Heart right ventricle (tissue), 16 donors: ENCODE data around the gene COASY. TPM values are rescaled to one million over a fixed set of nuclear protein-coding genes. Genes with fewer than 3 reads are reported as not detected.

ENCODE experiments used
- ATAC-seq, 8 donors: fragments of 200-7000 bp; cut with Tn5 transposase; one replicate each; pipeline ENCODE4 v1.9.1; 2020; ENCODE audit warnings: mild to moderate bottlenecking in 8 of 8, moderate library complexity in 8 of 8, moderate number of reproducible peaks in 1 of 8
- DNase-seq, 2 donors: peaks; one replicate each; pipeline ENCODE4 v3.0.0-alpha.2; 2020
- H3K27ac ChIP-seq, 10 donors: fragments of 200-600 bp; sonication (generic) in 2 of 10; one replicate each; pipeline versions ENCODE4 v1.5.0 to v1.8.0; 2020 to 2022; ENCODE audit warnings: mild to moderate bottlenecking in 3 of 10
- H3K27me3 ChIP-seq, 7 donors: fragments of 200-600 bp; one replicate each; pipeline ENCODE4 v1.8.0; 2021 to 2022; ENCODE audit warnings: mild to moderate bottlenecking in 2 of 7
- H3K36me3 ChIP-seq, 9 donors: fragments of 200-600 bp; sonication (generic) in 1 of 9; one replicate each; pipeline versions ENCODE4 v1.5.0 to v1.8.0; 2020 to 2022; ENCODE audit warnings: mild to moderate bottlenecking in 2 of 9
- H3K4me1 ChIP-seq, 9 donors: fragments of 200-600 bp; sonication (generic) in 1 of 9; one replicate each; pipeline versions ENCODE4 v1.5.0 to v1.8.0; 2020 to 2022; ENCODE audit warnings: mild to moderate bottlenecking in 4 of 9
- H3K4me3 ChIP-seq, 10 donors: fragments of 200-600 bp; sonication (generic) in 2 of 10; one replicate each; pipeline versions ENCODE4 v1.5.0 to v1.8.0; 2020 to 2022; ENCODE audit warnings: mild to moderate bottlenecking in 7 of 10, moderate library complexity in 2 of 10
- H3K9me3 ChIP-seq, 11 donors: fragments of 200-600 bp in 10 of 11; sonication (generic) in 2 of 11; one replicate each; pipeline versions ENCODE4 v1.5.0 to v1.8.0; 2013 to 2022; ENCODE audit warnings: mild to moderate bottlenecking in 2 of 11, control low read depth in 1 of 11, moderate library complexity in 1 of 11
- WGBS, 2 donors: extraction: QIAGEN DNeasy Blood & Tissue Kit; methylation state at CpG; one replicate each; pipeline ENCODE4 v1.1.7; 2013; ENCODE audit warnings: inconsistent platforms in 1 of 2; 5-methylcytosine and 5-hydroxymethylcytosine counted together
- intact Hi-C, 10 donors: fragments of 100-400 bp; cut with DNase I; formaldehyde crosslinking; loops; one replicate each; pipeline versions ENCODE4 v1.11.1 to v1.14.2; 2022
- polyA plus RNA-seq, 2 donors: library from polyadenylated mRNA; stranded (reverse); fragments of 200-250 nt; gene quantifications; one replicate each; pipeline ENCODE4 v1.2.3, GENCODE V29; 2013
- total RNA-seq, 10 donors: library from RNA; stranded (reverse); fragmentation: NEBNext Ultra II Directional in 3 of 10; extraction: Animal tissue kit (Norgen Biotek cat#: 25700) in 3 of 10; gene quantifications; one replicate each; pipeline versions ENCODE4 v1.2.1 to v1.2.4, GENCODE V29; 2021 to 2023
- TF ChIP-seq, protein P1 (sequence below), 9 donors: fragments of 200-600 bp; sonication (generic) in 2 of 9; IDR thresholded peaks; one replicate each; pipeline versions ENCODE4 v1.5.0 to v1.8.0; 2021 to 2022; ENCODE audit warnings: antibody characterized with exemption in 9 of 9, mild to moderate bottlenecking in 5 of 9, moderate library complexity in 1 of 9
- donor health status: Arrhythmogenic right ventricular cardiomyopathy.
- donor health status: ischemic (EF 13 %, LVEDD 7.1; RV severe dilation, severe dysfunction).
- donor health status: healthy with polysubstance abuse.
- donor health status: DM: no; HTN: yes; CAD: no.
- donor health status: DM: no; HTN: no; CAD: no.
- donor health status: ischemic (EF 25% LVEDD 6.9; RV normal size, moderate dysfunction).
- donor health status: ischemic (EF 25% LVEDD 5.7; RV mildly dilated, moderate dysfunction).
- donor health status: healthy.
- donor health status: DM: yes; HTN: yes; CAD: no.
- donor health status: Ischemic cardiomyopathy.
- donor health status: ischemic (EF 35%, LVEDD 5.7; RV mildly dilated, moderate dysfunction).
- donor health status: nonischemic (EF 11% LVEDD 7.7; RV severe dilation, severe dysfunction).
- donor health status: DM: yes; HTN: yes; CAD: no.
- donor health status: PGD.
- donor health status: ischemic (EF 29% LVEDD 5.4; RV normal size, mild dysfunction).
- donor health status: nonischemic (EF 23%, LVEDD 6.1; RV moderate dilation, normal function).

Gene COASY
- total and polyA plus RNA-seq, 12 donors, result 29.7 to 56.9 (median 34.5) TPM

DNA sequence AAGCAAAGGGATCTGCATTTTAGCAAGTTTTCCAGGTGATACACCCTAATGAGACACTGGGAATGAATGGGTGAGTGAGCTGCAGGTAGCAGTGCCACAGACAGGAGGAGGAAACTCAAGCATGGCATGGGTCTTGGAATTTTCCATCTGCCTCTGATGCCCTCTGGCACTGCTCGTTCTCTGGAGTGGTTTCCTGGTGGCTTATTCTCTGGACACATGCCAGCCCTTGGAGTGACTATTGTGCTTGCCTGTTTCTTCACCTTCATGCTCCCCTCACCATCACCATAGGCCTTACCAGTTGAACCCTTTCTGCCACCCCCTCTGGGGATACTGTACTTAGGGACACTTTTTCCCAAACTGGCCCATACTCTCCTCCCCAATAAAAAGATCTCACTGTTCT, 1.6 kb downstream of the COASY start:
- no peak for ATAC-seq
- H3K27ac ChIP-seq, result peak overlapping the region in 1 of 10 donors; percentile 96
- H3K27me3 ChIP-seq, result no peaks in the 10 kb centered on the region
- H3K4me1 ChIP-seq, result peaks cover 11 to 58% (median 45%) of the 10 kb centered on the region in 9 donors
- H3K4me3 ChIP-seq, result peak overlapping the region in 7 of 10 donors; percentile 66 to 97 (median 94)
- no peaks in the 10 kb centered on the region for H3K9me3 ChIP-seq
- intact Hi-C loops, result no loop called here
- TF ChIP-seq, protein P1, sequence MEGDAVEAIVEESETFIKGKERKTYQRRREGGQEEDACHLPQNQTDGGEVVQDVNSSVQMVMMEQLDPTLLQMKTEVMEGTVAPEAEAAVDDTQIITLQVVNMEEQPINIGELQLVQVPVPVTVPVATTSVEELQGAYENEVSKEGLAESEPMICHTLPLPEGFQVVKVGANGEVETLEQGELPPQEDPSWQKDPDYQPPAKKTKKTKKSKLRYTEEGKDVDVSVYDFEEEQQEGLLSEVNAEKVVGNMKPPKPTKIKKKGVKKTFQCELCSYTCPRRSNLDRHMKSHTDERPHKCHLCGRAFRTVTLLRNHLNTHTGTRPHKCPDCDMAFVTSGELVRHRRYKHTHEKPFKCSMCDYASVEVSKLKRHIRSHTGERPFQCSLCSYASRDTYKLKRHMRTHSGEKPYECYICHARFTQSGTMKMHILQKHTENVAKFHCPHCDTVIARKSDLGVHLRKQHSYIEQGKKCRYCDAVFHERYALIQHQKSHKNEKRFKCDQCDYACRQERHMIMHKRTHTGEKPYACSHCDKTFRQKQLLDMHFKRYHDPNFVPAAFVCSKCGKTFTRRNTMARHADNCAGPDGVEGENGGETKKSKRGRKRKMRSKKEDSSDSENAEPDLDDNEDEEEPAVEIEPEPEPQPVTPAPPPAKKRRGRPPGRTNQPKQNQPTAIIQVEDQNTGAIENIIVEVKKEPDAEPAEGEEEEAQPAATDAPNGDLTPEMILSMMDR (IDR thresholded peaks at IDR 0.05), result no peak
- H3K36me3 ChIP-seq, result peaks cover 0 to 31% (median 20%) of the 10 kb centered on the region in 9 donors
- 18 to 37% methylated on average over 1 of the region's 1 CpG for WGBS, 2 donors
- no peak for DNase-seq

DNA sequence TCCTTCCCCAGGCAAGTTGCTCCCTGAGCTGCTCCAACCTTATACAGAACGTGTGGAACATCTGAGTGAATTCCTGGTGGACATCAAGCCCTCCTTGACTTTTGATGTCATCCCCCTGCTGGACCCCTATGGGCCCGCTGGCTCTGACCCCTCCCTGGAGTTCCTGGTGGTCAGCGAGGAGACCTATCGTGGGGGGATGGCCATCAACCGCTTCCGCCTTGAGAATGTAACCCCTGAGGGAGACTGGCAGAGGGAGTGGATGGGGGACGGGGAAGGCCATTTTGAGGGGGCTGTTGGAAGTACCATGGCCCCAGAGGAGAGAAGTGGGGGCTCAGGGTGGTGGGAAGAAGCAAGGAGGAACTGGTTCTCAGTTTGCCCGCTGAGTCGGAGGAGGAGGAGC, 2.0 kb downstream of the COASY start:
- peak overlapping the region in 2 of 10 donors; percentile 95 to 97 for H3K4me3 ChIP-seq
- intact Hi-C loops, result no loop called here

DNA sequence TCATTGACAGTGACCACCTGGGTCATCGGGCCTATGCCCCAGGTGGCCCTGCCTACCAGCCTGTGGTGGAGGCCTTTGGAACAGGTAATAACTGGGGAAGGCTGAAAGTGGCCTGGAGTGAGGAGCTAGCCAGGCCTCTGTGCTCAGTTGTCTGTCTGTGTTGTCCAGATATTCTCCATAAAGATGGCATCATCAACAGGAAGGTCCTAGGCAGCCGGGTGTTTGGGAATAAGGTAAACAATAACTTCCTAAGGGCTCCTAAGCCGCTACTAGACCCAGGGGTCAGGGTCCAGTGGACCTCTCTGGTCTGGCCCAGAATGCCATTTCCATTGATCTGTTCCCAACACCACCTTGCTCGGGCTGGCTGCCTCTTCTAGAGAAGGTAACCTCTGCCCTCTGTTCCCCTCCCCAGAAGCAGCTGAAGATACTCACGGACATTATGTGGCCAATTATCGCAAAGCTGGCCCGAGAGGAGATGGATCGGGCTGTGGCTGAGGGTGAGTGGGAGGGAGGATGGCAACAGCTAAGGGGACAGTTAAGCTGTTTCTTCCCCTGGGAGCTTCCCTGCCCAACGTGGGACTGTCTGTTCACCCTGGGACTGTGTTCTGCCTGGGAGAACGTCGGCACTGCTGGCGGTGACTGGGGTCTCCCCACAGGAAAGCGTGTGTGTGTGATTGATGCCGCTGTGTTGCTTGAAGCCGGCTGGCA, 3.0 kb downstream of the COASY start:
- ATAC-seq, result no peak
- Histone ChIP-seq H3K9me3 (no peaks in the 10 kb centered on the region), H3K36me3 (peaks cover 0 to 46% (median 34%) of the 10 kb centered on the region in 9 donors), H3K27me3 (no peaks in the 10 kb centered on the region), H3K4me3 (no peak overlapping the region), H3K27ac (no peak overlapping the region), H3K4me1 (peaks cover 11 to 66% (median 45%) of the 10 kb centered on the region in 9 donors)
- TF ChIP-seq, protein P1 (IDR thresholded peaks at IDR 0.05), result no peak
- WGBS, 2 donors, result 91 to 95% methylated on average over 15 of the region's 15 CpGs
- intact Hi-C loops, result no loop called here
- DNase-seq, result no peak

More for the DNA sequence above, 2.0 kb downstream of the COASY start:
- Histone ChIP-seq H3K27me3 (no peaks in the 10 kb centered on the region), H3K27ac (peak overlapping the region in 1 of 10 donors; percentile 96), H3K4me1 (peaks cover 11 to 62% (median 45%) of the 10 kb centered on the region in 9 donors), H3K36me3 (peaks cover 0 to 36% (median 24%) of the 10 kb centered on the region in 9 donors), H3K9me3 (no peaks in the 10 kb centered on the region)
- ATAC-seq (no peak), DNase-seq (no peak)
- TF ChIP-seq, protein P1 (IDR thresholded peaks at IDR 0.05), result no peak
- WGBS, 2 donors, result 82 to 88% methylated on average over 9 of the region's 9 CpGs

DNA sequence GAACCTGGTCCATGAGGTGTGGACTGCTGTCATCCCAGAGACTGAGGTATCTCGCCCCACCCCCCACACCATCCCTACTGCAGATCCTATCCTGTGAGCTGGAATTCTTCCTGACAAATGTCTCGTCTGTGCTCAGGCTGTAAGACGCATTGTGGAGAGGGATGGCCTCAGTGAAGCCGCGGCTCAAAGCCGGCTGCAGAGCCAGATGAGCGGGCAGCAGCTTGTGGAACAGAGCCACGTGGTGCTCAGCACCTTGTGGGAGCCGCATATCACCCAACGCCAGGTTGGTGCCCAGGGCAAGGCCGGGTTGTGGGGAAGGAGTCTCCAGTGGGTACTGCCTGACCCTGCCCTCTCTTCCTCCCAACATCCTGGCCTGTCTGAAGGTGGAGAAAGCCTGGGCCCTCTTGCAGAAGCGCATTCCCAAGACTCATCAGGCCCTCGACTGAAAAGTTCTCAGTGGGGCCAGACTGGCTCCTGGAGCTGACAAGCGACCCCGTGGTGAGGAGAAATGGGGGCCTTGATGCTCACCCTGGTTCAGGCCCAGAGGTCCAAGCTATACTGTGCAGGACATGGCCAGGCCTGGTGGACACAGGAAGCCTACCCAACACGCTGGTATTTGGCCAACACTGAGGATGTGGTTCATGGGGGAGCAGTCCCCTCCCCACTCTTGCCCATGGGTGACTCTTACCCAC, 3.7 kb downstream of the COASY start:
- 93 to 94% methylated on average over 16 of the region's 16 CpGs for WGBS, 2 donors
- peak overlapping the region in 8 of 10 donors; percentile 93 to 99 (median 96) for H3K27ac ChIP-seq
- H3K9me3 ChIP-seq, result no peaks in the 10 kb centered on the region
- peak overlapping the region in 4 of 10 donors; percentile 78 to 91 (median 90) for H3K4me3 ChIP-seq
- H3K4me1 ChIP-seq, result peaks cover 11 to 66% (median 45%) of the 10 kb centered on the region in 9 donors
- intact Hi-C loops, result no loop called here
- H3K27me3 ChIP-seq, result no peaks in the 10 kb centered on the region
- peaks cover 0 to 53% (median 41%) of the 10 kb centered on the region in 9 donors for H3K36me3 ChIP-seq
- DNase-seq (no peak), ATAC-seq (no peak)
- TF ChIP-seq, protein P1 (IDR thresholded peaks at IDR 0.05), result no peak
